Colonic mucosa (tissue), 4 donors: ENCODE results near the gene NPAS1. TPM values are rescaled to one million over a fixed set of nuclear protein-coding genes. Genes with fewer than 3 reads are reported as not detected.

Source experiments
- DNase-seq: peaks from one replicate; pipeline ENCODE4 v3.0.0-alpha.2; 2020
- H3K27ac ChIP-seq: fragments of 200-600 bp; one replicate; pipeline ENCODE4 v1.8.0; 2021
- H3K27me3 ChIP-seq: fragments of 200-600 bp; one replicate; pipeline ENCODE4 v1.8.0; 2021
- H3K36me3 ChIP-seq: fragments of 200-600 bp; one replicate; pipeline ENCODE4 v1.8.0; 2021
- H3K4me1 ChIP-seq: fragments of 200-600 bp; one replicate; pipeline ENCODE4 v1.8.0; 2021; ENCODE audit warnings: mild to moderate bottlenecking
- H3K4me3 ChIP-seq: fragments of 200-600 bp; one replicate; pipeline ENCODE4 v1.8.0; 2021
- H3K9ac ChIP-seq, 2 donors: one replicate each; pipeline ENCODE4 v1.7.0; 2013; ENCODE audit warnings: control low read depth in 2 of 2, low read depth in 2 of 2, low read length in 2 of 2
- H3K9me3 ChIP-seq: fragments of 200-600 bp; one replicate; pipeline ENCODE4 v1.8.0; 2021
- intact Hi-C: fragments of 100-400 bp; cut with DNase I; formaldehyde crosslinking; loops from one replicate; pipeline ENCODE4 v1.14.1; 2022
- total RNA-seq, 2 donors: library from RNA; stranded (reverse); fragmentation: NEBNext Ultra II Directional in 1 of 2; extraction: Animal tissue kit (Norgen Biotek cat#: 25700) in 1 of 2; gene quantifications; one replicate each; pipeline ENCODE4 v1.2.1, GENCODE V29; 2021
- TF ChIP-seq, protein P1 (sequence below): fragments of 200-600 bp; IDR thresholded peaks from one replicate; pipeline ENCODE4 v1.8.0; 2022; ENCODE audit warnings: antibody characterized with exemption, mild to moderate bottlenecking
- donor health status: healthy.
- donor health status: DM: no; HTN: no; CAD: no.
- donor health status: DM: no; HTN: no; CAD: no.

Gene NPAS1
- total RNA-seq, 2 donors from 2014 or later, result 0.35 to 0.64 TPM

DNA sequence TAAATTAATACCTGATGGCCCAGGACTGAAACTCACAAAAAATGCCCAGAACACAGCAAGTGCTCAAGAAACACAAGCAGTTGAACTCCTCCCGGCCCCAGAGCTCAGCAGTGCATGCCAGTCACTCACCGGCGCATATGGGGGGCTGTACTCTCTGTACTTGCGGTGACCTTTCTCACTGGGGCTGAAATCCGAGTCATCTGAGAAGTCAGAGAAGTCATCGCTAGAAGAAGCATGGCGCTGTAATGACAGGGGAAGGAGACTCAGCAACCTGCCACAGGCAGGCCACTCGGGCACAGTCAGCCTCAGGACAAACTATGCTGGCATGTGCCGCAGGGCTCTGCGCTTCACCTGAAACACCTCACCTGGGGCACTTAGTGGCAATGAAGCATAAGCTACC is 74.2 kb downstream of the NPAS1 start:
- DNase-seq, result no peak
- Histone ChIP-seq H3K4me1 (peaks cover 38% of the 10 kb centered on the region), H3K27ac (peak overlapping the region; percentile 91)

DNA sequence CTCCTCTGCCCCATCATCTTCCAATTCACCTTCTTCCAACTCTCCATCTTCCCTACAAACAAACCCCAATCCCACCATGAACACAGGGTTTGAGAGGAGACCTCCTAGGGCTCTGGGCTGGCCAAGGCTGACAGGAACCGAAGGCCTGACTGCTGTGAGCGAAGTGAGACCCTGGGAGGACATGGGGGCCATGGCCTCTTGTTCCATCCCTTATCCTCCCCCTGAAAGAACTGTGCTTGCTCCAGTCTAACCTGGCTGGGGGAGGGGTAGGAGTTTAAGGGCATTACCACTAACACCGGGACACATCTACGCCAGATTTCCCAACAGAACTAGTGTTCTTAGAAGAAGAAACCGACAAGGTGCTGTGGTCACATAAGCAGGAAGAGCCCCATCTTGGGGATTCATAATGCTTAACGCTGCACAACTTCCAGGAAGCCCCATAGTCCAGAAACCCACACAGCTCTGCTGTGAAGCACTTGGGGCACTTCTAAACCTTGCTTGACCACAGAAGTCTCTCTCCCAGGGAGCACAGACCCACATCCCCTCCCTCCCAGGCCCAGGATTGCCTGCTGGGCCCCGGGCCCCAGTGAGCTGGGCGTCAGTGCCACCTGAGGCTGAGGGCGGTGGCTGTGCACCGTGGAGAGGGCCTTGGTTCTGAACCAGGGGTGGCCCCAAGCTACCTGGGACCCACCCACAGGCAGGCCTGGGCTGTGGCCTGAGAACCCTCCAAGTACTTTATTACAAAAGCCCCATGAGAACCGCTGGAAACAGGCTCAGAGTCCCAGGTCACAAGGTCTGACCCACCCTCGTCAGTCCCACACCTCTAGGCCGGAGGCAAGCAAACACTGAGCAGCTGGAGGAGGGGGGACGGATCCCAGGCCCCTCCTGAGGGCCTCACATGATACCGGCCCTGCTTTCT is 75.2 kb downstream of the NPAS1 start:
- intact Hi-C loops, result no loop called here
- Histone ChIP-seq H3K4me3 (no peak overlapping the region), H3K9me3 (no peaks in the 10 kb centered on the region), H3K4me1 (peaks cover 36% of the 10 kb centered on the region), H3K27ac (peak overlapping the region; percentile 91), H3K27me3 (no peaks in the 10 kb centered on the region), H3K9ac (peak overlapping the region; percentile 60 to 95), H3K36me3 (peaks cover 4% of the 10 kb centered on the region)
- peak; percentile 61 for DNase-seq
- TF ChIP-seq, protein P1, sequence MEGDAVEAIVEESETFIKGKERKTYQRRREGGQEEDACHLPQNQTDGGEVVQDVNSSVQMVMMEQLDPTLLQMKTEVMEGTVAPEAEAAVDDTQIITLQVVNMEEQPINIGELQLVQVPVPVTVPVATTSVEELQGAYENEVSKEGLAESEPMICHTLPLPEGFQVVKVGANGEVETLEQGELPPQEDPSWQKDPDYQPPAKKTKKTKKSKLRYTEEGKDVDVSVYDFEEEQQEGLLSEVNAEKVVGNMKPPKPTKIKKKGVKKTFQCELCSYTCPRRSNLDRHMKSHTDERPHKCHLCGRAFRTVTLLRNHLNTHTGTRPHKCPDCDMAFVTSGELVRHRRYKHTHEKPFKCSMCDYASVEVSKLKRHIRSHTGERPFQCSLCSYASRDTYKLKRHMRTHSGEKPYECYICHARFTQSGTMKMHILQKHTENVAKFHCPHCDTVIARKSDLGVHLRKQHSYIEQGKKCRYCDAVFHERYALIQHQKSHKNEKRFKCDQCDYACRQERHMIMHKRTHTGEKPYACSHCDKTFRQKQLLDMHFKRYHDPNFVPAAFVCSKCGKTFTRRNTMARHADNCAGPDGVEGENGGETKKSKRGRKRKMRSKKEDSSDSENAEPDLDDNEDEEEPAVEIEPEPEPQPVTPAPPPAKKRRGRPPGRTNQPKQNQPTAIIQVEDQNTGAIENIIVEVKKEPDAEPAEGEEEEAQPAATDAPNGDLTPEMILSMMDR, result no peak

More for the DNA sequence above, 74.2 kb downstream of the NPAS1 start:
- intact Hi-C loops, result no loop called here
- TF ChIP-seq, protein P1, result no peak
- peak overlapping the region in 1 of 2 donors; percentile 95 for H3K9ac ChIP-seq
- H3K36me3 ChIP-seq, result peaks cover 4% of the 10 kb centered on the region
- no peaks in the 10 kb centered on the region for H3K9me3 ChIP-seq
- H3K4me3 ChIP-seq, result no peak overlapping the region
- H3K27me3 ChIP-seq, result no peaks in the 10 kb centered on the region

Other genes starting within 250 kb of the NPAS1 start
- gene SLC1A5, start 231.2 kb upstream of the NPAS1 start, total RNA-seq, result 100 to 1,000 TPM in 1 of 2 donors, 10 to 100 TPM in 1; 84.3 to 169 TPM
- 100 to 1,000 TPM; 132 to 208 TPM for gene AP2S1, start 169.0 kb upstream of the NPAS1 start, total RNA-seq
- gene ARHGAP35, start 158.8 kb upstream of the NPAS1 start, total RNA-seq, result 10 to 100 TPM; 45.1 to 61.3 TPM
- 10 to 100 TPM; 25.2 to 47.4 TPM for gene TMEM160, start 28.8 kb downstream of the NPAS1 start, total RNA-seq
- gene ZC3H4, start 93.9 kb downstream of the NPAS1 start, total RNA-seq, result 10 to 100 TPM; 27.2 to 62.2 TPM
- 10 to 100 TPM; 64.5 to 92.0 TPM for gene SAE1, start 111.0 kb downstream of the NPAS1 start, total RNA-seq
- 10 to 100 TPM; 19.5 to 21.7 TPM for gene BBC3, start 211.4 kb downstream of the NPAS1 start, total RNA-seq
- gene CCDC9, start 236.7 kb downstream of the NPAS1 start, total RNA-seq, result 10 to 100 TPM; 27.2 to 37.3 TPM